ENCODE data around the gene STEAP4. TPM values are rescaled to one million over a fixed set of nuclear protein-coding genes. Genes with fewer than 3 reads are reported as not detected.

Gene STEAP4
- total RNA-seq, 1 donor from 2014 or later = not detected

GRCh38 chr7:88314061-88314491, 7.4 kb upstream of the STEAP4 start:
- DNase-seq (ENCODE audit: extremely low read depth, low read depth, low spot score) = no peak

- no peak for DNase-seq (ENCODE audit: extremely low read depth, low read depth, low spot score)
Observed at GRCh38 chr7:88312061-88312663, 5.5 kb upstream of the STEAP4 start.

GRCh38 chr7:88311675-88312036, 5.0 kb upstream of the STEAP4 start:
- DNase-seq (ENCODE audit: extremely low read depth, low read depth, low spot score) = no peak

- DNase-seq (ENCODE audit: extremely low read depth, low read depth, low spot score) = no peak
Observed at GRCh38 chr7:88310956-88311674, 4.4 kb upstream of the STEAP4 start.

GRCh38 chr7:88309819-88310218, 3.1 kb upstream of the STEAP4 start:
- no peak for DNase-seq (ENCODE audit: extremely low read depth, low read depth, low spot score)

GRCh38 chr7:88307823-88308222, 1.1 kb upstream of the STEAP4 start:
- no peak for DNase-seq (ENCODE audit: extremely low read depth, low read depth, low spot score)

GRCh38 chr7:88307412-88307811, 718 bp upstream of the STEAP4 start:
- DNase-seq (ENCODE audit: extremely low read depth, low read depth, low spot score) = no peak

- no peak for DNase-seq (ENCODE audit: extremely low read depth, low read depth, low spot score)
Observed at GRCh38 chr7:88305044-88305443, 1.6 kb downstream of the STEAP4 start.

- DNase-seq (ENCODE audit: extremely low read depth, low read depth, low spot score) = no peak
Observed at GRCh38 chr7:88302486-88302885, 4.2 kb downstream of the STEAP4 start.

GRCh38 chr7:88301924-88302323, 4.8 kb downstream of the STEAP4 start:
- DNase-seq (ENCODE audit: extremely low read depth, low read depth, low spot score) = no peak

- DNase-seq (ENCODE audit: extremely low read depth, low read depth, low spot score) = no peak
Observed at GRCh38 chr7:88300401-88300945, 6.2 kb downstream of the STEAP4 start.

- no peak for DNase-seq (ENCODE audit: extremely low read depth, low read depth, low spot score)
Observed at GRCh38 chr7:88299126-88299525, 7.6 kb downstream of the STEAP4 start.

- DNase-seq (ENCODE audit: extremely low read depth, low read depth, low spot score) = no peak
Observed at GRCh38 chr7:88293866-88294265, 12.8 kb downstream of the STEAP4 start.

- DNase-seq (ENCODE audit: extremely low read depth, low read depth, low spot score) = no peak
Observed at GRCh38 chr7:88291398-88292173, 15.1 kb downstream of the STEAP4 start.

GRCh38 chr7:88290491-88290890, 16.2 kb downstream of the STEAP4 start:
- no peak for DNase-seq (ENCODE audit: extremely low read depth, low read depth, low spot score)

- DNase-seq (ENCODE audit: extremely low read depth, low read depth, low spot score) = no peak
Observed at GRCh38 chr7:88289564-88290025, 17.1 kb downstream of the STEAP4 start.

GRCh38 chr7:88281749-88282148, 24.9 kb downstream of the STEAP4 start:
- DNase-seq (ENCODE audit: extremely low read depth, low read depth, low spot score) = no peak

GRCh38 chr7:88280801-88281200, 25.9 kb downstream of the STEAP4 start:
- DNase-seq (ENCODE audit: extremely low read depth, low read depth, low spot score) = no peak

- no peak for DNase-seq (ENCODE audit: extremely low read depth, low read depth, low spot score)
Observed at GRCh38 chr7:88279323-88279722, 27.4 kb downstream of the STEAP4 start.

GRCh38 chr7:88278881-88279280, 27.8 kb downstream of the STEAP4 start:
- no peak for DNase-seq (ENCODE audit: extremely low read depth, low read depth, low spot score)

GRCh38 chr7:88276605-88277153, 30.0 kb downstream of the STEAP4 start:
- DNase-seq (ENCODE audit: extremely low read depth, low read depth, low spot score) = no peak

Measured in glomerular endothelial cell (primary cell).